Retinal pigment epithelial cell (primary cell): ENCODE results near the gene R3HDM1.
"Not testable (repeated sequence)": the region's sequence is repeated elsewhere in the genome, so short reads cannot be mapped to it uniquely, and the experiment has no call there.

Source experiments
- DNase-seq: peaks from one replicate; pipeline ENCODE4 v3.0.0-alpha.2; 2010; ENCODE audit warnings: low read depth
- H3K4me3 ChIP-seq: 2 replicates; pipeline ENCODE4 v1.5.1; 2011; ENCODE audit warnings: mild to moderate bottlenecking, low read length, control low read depth, moderate library complexity
- TF ChIP-seq, protein P1 (sequence below): conservative IDR thresholded peaks from 2 replicates; pipeline ENCODE4 v1.5.1; 2011; ENCODE audit warnings: low read depth, low read length, control low read depth, inconsistent platforms

Gene R3HDM1

DNA sequence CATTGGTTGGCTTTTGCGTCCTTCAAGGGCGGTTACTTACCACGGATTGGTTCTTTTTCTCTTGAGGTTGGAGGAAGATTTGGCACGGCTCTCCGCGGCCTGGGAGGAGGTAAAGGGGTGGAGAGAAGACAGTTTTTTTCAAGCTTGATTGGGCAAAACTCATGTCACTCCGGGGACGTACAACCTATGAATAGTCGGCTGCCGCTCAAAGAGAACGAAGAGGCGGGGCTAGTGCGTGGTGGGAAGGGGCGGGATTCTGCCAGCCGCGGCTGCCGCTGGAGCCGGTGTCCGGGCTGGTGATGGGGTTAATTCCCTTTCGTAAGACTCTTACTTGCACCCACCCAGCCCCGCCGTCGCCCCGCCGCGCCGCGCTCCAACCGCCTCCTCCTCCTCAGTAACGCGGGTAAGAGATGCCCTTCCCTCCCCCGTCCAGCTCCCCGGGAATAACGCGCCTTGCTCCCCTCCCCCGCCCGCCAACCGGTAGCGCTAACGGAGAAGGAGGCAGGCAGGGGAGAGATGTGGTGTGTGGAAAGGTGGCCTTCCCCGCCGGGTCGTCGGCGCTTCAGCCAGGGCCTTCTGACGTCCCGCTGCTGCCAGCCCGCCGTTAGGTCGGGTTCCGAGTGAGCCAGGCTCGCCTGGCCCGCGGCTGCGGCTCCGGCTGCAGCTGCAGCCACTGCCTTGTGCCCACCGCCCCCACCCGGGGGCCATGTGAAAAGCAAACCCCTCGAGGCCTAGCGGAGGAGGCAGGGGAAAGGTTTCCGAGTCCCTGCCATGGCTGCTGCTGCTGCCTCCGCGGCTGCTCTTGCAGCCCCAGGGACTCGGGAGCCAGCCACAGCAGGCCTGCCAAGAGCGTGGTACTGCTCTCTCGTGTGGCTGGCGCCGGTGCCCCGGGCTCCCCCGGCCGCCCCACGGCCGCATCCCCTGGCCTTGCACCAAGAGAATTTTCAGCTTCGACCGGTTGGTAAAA, at the start of gene R3HDM1:
Gene R3HDM1 (plus strand): TSS at position 254 of the 967 bp plus-strand sequence. CDS start 73,362 bp downstream, outside the sequence.
- H3K4me3 ChIP-seq = peak within 1 kb of the TSS; percentile 92
- TF ChIP-seq, protein P1, sequence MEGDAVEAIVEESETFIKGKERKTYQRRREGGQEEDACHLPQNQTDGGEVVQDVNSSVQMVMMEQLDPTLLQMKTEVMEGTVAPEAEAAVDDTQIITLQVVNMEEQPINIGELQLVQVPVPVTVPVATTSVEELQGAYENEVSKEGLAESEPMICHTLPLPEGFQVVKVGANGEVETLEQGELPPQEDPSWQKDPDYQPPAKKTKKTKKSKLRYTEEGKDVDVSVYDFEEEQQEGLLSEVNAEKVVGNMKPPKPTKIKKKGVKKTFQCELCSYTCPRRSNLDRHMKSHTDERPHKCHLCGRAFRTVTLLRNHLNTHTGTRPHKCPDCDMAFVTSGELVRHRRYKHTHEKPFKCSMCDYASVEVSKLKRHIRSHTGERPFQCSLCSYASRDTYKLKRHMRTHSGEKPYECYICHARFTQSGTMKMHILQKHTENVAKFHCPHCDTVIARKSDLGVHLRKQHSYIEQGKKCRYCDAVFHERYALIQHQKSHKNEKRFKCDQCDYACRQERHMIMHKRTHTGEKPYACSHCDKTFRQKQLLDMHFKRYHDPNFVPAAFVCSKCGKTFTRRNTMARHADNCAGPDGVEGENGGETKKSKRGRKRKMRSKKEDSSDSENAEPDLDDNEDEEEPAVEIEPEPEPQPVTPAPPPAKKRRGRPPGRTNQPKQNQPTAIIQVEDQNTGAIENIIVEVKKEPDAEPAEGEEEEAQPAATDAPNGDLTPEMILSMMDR = peak; percentile 32
- peak; percentile 100 for DNase-seq

GRCh38 chr2:135485441-135485840, 45.8 kb upstream of the R3HDM1 start:
- H3K4me3 ChIP-seq = no peak overlapping the region
- no peak for DNase-seq

DNA sequence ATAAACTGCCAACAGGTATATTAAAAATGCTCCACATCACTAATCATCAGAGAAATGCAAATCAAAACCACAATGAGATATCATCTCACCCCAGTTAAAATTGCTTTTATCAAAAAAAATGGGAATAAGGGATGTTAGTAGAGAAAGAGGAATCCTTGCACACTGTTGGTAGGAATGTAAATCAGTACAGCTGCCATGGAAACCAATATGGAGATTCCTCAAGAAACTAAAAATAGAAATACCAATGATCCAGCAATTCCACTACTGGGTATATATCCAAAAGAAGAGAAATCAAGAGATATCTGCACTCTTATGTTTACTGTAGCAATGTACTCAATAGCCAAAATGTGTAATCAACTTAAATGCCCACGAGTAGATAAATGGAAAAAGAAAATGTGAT, 40.9 kb upstream of the R3HDM1 start:
- TF ChIP-seq, protein P1 = no peak
- no peak overlapping the region for H3K4me3 ChIP-seq
- DNase-seq = peak; percentile 0

More at GRCh38 chr2:135485441-135485840, 45.8 kb upstream of the R3HDM1 start:
- TF ChIP-seq, protein P1 = no peak

DNA sequence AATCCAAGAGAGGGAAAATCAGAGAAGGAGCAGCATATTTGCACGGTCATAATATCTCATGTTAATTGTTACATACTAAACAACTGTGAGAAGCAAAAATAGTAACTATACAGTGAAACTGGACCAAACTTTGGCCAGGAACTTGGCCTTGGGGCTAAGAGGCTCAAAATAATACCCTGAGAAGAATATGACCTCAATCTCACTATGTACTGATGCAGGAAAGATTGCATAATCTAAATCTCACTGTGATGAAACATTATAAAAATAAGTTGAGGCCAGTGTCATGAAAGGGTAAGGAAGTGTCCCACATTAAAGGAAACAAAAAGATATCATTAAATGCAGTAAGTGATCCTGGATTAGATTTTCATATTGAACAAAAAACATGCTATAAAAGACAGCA, 36.8 kb upstream of the R3HDM1 start:
- peak; percentile 0 for DNase-seq
- TF ChIP-seq, protein P1 = no peak

GRCh38 chr2:135494917-135495316, 36.4 kb upstream of the R3HDM1 start:
- TF ChIP-seq, protein P1 = no peak
- DNase-seq = no peak
- no peak overlapping the region for H3K4me3 ChIP-seq

More for the DNA sequence above, 36.8 kb upstream of the R3HDM1 start:
- no peak overlapping the region for H3K4me3 ChIP-seq

DNA sequence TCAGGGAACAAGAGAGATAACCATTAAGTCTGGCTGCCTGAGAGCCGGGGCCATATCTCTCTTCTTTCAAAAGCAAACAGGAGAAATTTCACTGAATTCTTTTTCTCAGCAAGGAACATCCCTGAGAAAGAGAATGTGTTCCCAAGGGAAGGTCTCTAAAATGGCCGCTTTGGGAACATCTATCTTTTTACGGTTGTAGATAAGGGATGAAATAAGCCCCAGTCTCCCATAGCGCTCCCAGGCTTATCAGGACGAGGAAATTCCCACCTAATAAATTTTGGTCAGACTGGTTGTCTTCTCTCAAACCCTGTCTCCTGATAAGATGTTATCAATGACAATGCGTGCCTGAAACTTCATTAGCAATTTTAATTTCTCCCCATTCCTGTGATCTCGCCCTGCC, 32.7 kb upstream of the R3HDM1 start:
- not testable (repeated sequence) for H3K4me3 ChIP-seq, DNase-seq

GRCh38 chr2:135504811-135505210, 26.5 kb upstream of the R3HDM1 start:
- no peak overlapping the region for H3K4me3 ChIP-seq
- DNase-seq = no peak
- TF ChIP-seq, protein P1 = no peak
